MM.1S (cell line): ENCODE data around the gene APPL2.

ENCODE experiments used
- DNase-seq: peaks from one replicate; pipeline ENCODE4 v3.0.0-alpha.2; 2015
- H2AFZ ChIP-seq: fragments of 300-600 bp; sonication (generic); 2 replicates; pipeline ENCODE4 v1.6.0; 2016; ENCODE audit warnings: antibody characterized with exemption, low read length
- H3F3A ChIP-seq: fragments of 300-600 bp; sonication (generic); 2 replicates; pipeline ENCODE4 v1.6.1; 2016; ENCODE audit warnings: mild to moderate bottlenecking, antibody characterized with exemption, low read length, moderate library complexity, mixed read lengths; ENCODE audit not compliant: insufficient read depth
- H3K27ac ChIP-seq: fragments of 300-600 bp; sonication (generic); 2 replicates; pipeline ENCODE4 v1.5.1; 2016; ENCODE audit warnings: mild to moderate bottlenecking, low read length
- H3K27me3 ChIP-seq: fragments of 300-600 bp; sonication (generic); replicated peaks from 2 replicates; pipeline ENCODE4 v1.6.0; 2016; ENCODE audit warnings: low read length; ENCODE audit not compliant: insufficient read depth
- H3K36me3 ChIP-seq: fragments of 300-600 bp; sonication (generic); replicated peaks from 2 replicates; pipeline ENCODE4 v1.6.1; 2016; ENCODE audit warnings: mild to moderate bottlenecking, low read length, mixed read lengths; ENCODE audit not compliant: insufficient read depth
- H3K4me1 ChIP-seq: fragments of 300-600 bp; sonication (generic); 2 replicates; pipeline ENCODE4 v1.6.1; 2016; ENCODE audit warnings: low read length, mixed read lengths
- H3K4me2 ChIP-seq: fragments of 300-600 bp; sonication (generic); 2 replicates; pipeline ENCODE4 v1.6.0; 2016; ENCODE audit warnings: low read depth, low read length
- H3K4me3 ChIP-seq: fragments of 300-600 bp; sonication (generic); 2 replicates; pipeline ENCODE4 v1.5.1; 2016; ENCODE audit warnings: low read length, mixed read lengths
- H3K79me2 ChIP-seq: fragments of 300-600 bp; sonication (generic); 2 replicates; pipeline ENCODE4 v1.6.1; 2016; ENCODE audit warnings: mixed run types, low read length, mixed read lengths
- H3K9ac ChIP-seq: fragments of 300-600 bp; sonication (generic); 2 replicates; pipeline ENCODE4 v1.6.1; 2016; ENCODE audit warnings: low read length, mixed read lengths
- H3K9me2 ChIP-seq: fragments of 300-600 bp; sonication (generic); replicated peaks from 2 replicates; pipeline ENCODE4 v1.6.1; 2016; ENCODE audit warnings: mild to moderate bottlenecking, low read length, mixed read lengths; ENCODE audit not compliant: insufficient read depth
- H3K9me3 ChIP-seq: fragments of 300-600 bp; sonication (generic); replicated peaks from 2 replicates; pipeline ENCODE4 v1.6.1; 2016; ENCODE audit warnings: mild to moderate bottlenecking, low read length, mixed read lengths; ENCODE audit not compliant: insufficient read depth
- H4K20me1 ChIP-seq: fragments of 300-600 bp; sonication (generic); 2 replicates; pipeline ENCODE4 v1.6.1; 2016; ENCODE audit warnings: mild to moderate bottlenecking, low read length, moderate library complexity, mixed read lengths; ENCODE audit not compliant: insufficient read depth
- CTCF ChIP-seq: fragments of 300-600 bp; sonication (generic); IDR thresholded peaks from 2 replicates; pipeline ENCODE4 v1.5.1; 2016; ENCODE audit warnings: antibody characterized with exemption, low read length, mixed read lengths
- EZH2 ChIP-seq: fragments of 300-600 bp; sonication (generic); optimal IDR thresholded peaks from 2 replicates; pipeline ENCODE3; 2017; ENCODE audit warnings: low read depth, mild to moderate bottlenecking, antibody characterized with exemption, low read length, mixed read lengths
- EZH2phosphoT487 ChIP-seq: fragments of 300-600 bp; sonication (generic); IDR thresholded peaks from 2 replicates; pipeline ENCODE4 v1.6.1; 2018; ENCODE audit warnings: antibody characterized with exemption, low read length

Gene APPL2

GRCh38 chr12:105222726-105223351 is 13.1 kb downstream of the APPL2 start:
- Histone ChIP-seq H3K4me1 (peaks cover 28% of the 10 kb centered on the region), H3K27me3 (no peaks in the 10 kb centered on the region), H2AFZ (no peak overlapping the region), H3K36me3 (no peaks in the 10 kb centered on the region), H4K20me1 (no peaks in the 10 kb centered on the region), H3K79me2 (peaks cover 40% of the 10 kb centered on the region), H3K9me3 (no peaks in the 10 kb centered on the region), H3F3A (peaks cover 25% of the 10 kb centered on the region), H3K27ac (no peak overlapping the region), H3K4me2 (no peak overlapping the region), H3K9ac (no peak overlapping the region), H3K9me2 (no peaks in the 10 kb centered on the region), H3K4me3 (no peak overlapping the region)
- TF ChIP-seq EZH2phosphoT487 (no peak), CTCF (no peak), EZH2 (no peak)
- no peak for DNase-seq

DNA sequence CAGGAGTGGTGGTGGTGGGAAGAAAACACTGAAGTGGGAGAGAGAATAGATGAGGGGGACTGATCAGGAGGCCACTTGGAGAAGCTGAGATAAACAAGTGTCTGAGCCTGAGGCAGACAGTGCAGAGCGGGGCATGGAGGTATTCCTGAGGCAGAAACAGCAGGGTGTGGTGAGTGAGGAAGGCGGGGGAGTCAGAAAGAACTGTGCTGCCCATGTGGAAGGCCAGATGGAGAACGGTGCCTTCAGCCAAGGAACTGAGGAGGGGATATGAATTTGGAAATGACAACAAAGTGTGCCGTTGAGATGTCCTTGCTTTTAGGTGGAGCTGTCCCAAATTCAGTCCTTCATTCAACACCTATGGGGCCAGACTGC is 13.7 kb downstream of the APPL2 start:
- Histone ChIP-seq H3K4me1 (peaks cover 22% of the 10 kb centered on the region), H3K9me2 (no peaks in the 10 kb centered on the region), H3K9ac (no peak overlapping the region), H3K27ac (no peak overlapping the region), H3K4me2 (no peak overlapping the region), H2AFZ (no peak overlapping the region), H3K79me2 (peaks cover 34% of the 10 kb centered on the region), H3K9me3 (no peaks in the 10 kb centered on the region), H3K27me3 (no peaks in the 10 kb centered on the region), H3K4me3 (no peak overlapping the region), H3K36me3 (no peaks in the 10 kb centered on the region), H4K20me1 (no peaks in the 10 kb centered on the region), H3F3A (peaks cover 22% of the 10 kb centered on the region)
- no peak for DNase-seq
- TF ChIP-seq CTCF (no peak), EZH2phosphoT487 (no peak)

DNA sequence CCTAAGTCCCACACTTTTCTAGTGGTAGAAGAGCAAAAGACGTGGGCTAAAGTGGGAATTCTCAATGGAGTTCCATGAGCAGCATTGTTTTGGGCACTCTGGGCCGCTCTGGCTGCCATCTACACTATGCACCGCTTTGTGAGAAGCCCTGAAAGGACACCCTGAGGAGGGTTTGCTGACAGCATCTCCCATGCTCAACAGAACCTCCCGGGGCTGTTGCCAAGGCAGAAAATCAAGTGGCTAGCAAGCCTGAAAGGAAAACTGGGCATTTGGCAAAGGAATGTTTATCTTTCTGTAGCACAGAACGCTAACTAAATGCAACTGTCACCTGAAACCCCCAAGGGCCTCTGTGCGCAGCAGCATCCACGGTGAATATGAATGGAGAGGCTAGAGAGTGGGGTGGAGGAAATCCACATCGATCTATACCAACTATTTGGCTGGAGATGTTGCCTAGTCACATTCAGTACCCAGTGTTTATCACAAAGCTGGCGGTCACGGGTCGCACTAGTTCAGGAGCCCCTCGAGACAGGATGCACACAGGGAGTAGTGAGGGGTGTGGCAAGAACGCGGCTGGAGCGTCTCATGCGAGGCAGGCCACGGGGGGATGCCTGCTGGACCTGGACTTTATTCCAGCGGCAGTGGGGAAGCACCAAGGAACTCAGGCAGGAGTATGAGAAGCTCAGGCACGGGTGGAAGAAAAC is 14.2 kb downstream of the APPL2 start:
- H3K4me1 ChIP-seq, result peaks cover 18% of the 10 kb centered on the region
- no peak overlapping the region for H3K4me3 ChIP-seq
- H3F3A ChIP-seq, result peaks cover 21% of the 10 kb centered on the region
- H4K20me1 ChIP-seq, result no peaks in the 10 kb centered on the region
- peaks cover 31% of the 10 kb centered on the region for H3K79me2 ChIP-seq
- H3K27ac ChIP-seq, result no peak overlapping the region
- DNase-seq, result no peak
- H3K9ac ChIP-seq, result no peak overlapping the region
- H3K4me2 ChIP-seq, result no peak overlapping the region
- no peaks in the 10 kb centered on the region for H3K9me3 ChIP-seq
- no peaks in the 10 kb centered on the region for H3K36me3 ChIP-seq
- no peak overlapping the region for H2AFZ ChIP-seq
- no peaks in the 10 kb centered on the region for H3K9me2 ChIP-seq
- TF ChIP-seq CTCF (no peak), EZH2 (no peak), EZH2phosphoT487 (no peak)
- H3K27me3 ChIP-seq, result no peaks in the 10 kb centered on the region
